HG03103 (cell line): ENCODE data around the gene COL2A1.

ENCODE experiments used
- ATAC-seq: cut with Tn5 transposase; IDR thresholded peaks from one replicate; pipeline ENCODE4 v1.9.1; 2021; ENCODE audit warnings: low read depth; ENCODE audit not compliant: unreplicated experiment

The COL2A1 gene

GRCh38 chr12:47950856-47951468, 53.3 kb downstream of the COL2A1 start:
- ATAC-seq, result no peak

DNA sequence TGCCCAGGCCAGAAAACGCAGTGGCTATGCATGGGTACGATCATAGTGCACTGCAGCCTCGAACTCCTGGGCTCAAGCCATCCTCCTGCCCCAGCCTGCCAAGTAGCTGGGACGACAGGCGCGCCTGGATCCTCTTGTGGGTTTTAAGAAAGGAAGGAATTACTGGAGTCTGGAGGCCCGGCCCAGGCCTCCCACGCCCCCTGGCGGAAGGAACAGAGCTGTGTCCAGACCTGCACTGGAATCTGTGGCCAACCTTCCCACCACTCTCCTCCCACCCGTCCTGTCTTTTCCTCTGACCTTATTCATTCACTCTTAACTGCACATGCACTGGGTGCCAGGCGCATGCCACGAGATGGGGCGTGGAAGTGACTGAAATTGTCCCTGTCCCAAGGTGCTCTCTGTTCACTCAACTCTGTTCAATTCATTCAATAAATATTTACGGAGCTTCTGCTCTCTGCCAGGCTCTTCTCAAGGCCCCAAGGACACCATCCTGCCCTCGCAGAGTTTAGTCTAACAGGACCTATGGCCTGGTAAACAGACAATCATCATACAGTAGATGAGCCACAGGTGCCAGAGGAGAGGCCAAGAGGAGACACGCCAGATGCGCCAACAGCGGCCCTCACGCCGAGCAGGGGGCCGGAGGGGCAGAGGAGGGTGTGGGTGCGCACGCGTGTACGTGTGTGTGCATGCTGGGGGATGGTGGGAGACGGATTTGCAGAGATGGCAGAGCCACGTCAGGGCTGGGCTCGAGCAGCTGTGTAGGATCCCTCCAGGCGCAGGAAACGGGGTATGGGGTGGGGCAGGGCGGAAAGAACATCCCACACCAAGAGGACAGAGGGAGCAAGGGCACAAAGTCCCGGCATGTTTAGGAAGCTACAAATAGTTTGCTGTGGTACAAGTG, 54.6 kb downstream of the COL2A1 start:
- no peak for ATAC-seq

DNA sequence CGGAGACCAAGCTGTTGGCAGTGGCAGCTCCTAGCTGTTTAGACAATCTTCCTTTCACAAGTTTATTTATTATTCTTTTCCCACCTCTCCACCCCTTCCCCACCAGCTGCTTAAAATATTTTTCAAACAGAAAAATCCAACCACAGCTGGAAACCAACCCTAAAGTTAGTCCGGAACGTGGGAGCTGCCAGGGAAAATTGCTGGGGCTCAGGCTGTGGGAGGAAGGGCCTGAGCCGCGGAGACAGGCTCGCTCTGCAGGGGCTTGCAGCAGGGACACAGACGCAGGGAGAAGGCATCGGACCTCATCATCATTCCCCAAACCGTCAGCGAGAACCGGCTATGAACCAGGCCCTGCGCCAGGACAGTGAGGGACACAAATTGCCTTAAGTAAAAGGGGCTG, 56.9 kb downstream of the COL2A1 start:
- no peak for ATAC-seq

DNA sequence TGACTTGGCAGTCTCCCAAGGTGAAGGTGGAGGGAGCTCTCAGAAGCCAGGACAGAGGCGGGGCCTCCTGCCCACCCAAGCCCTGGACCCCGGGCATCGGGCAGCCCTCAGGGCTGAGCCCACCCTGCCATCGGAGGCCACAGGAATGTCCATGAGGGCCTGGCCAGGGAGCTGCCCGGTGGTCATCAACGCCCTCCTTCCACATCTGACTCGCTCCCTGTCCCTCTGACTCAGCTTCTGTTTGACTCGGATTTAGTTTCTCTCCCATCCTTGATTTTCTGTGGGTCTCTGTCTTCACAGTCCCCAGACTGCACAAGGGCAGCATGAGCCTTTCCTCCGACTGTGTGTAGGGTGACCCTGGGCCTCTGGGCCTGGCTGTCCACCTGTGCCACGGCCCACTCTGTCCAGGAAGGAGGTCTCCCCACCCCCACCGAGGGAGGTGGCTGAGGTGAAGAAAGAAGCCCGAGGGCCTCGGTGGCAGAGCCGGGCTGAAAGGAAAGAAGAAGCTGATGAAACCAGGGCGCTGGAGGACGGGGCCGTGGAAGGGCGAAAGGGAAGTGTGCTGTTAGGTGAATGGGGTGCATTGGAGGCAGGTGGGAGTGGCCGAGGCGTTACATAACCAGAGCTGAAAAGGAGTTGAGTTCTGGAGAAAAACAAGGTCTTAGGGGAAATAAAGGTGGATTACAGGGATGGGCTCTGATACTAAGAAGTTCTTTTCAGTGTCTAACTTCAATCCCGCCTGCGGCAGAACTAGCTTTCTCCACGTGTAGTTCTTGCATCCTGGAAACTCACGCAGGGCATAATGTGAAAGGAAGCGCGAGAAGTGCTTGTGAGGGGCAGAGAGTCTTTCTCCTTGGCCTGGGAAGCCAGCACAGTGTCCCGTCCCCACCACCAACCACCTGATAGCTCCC, 57.6 kb downstream of the COL2A1 start:
- no peak for ATAC-seq

DNA sequence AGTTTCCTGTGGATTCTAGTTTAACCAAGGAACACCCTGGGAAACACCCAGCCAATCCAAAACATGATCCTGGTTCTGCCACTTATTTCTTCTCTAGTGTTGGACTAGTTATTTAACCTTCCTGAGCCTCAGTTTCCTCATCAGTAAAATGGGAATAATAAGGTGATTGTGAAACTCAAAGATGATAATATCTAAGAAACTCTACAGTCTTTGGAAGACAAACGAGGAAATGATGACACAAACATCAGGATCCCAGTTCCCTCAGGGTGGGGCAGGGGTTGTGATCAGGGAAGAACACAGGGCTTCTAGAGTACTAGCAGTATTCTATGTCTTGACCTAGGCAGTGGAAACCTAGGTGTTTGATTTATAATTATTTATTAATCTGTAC, 58.9 kb downstream of the COL2A1 start:
- ATAC-seq, result no peak

DNA sequence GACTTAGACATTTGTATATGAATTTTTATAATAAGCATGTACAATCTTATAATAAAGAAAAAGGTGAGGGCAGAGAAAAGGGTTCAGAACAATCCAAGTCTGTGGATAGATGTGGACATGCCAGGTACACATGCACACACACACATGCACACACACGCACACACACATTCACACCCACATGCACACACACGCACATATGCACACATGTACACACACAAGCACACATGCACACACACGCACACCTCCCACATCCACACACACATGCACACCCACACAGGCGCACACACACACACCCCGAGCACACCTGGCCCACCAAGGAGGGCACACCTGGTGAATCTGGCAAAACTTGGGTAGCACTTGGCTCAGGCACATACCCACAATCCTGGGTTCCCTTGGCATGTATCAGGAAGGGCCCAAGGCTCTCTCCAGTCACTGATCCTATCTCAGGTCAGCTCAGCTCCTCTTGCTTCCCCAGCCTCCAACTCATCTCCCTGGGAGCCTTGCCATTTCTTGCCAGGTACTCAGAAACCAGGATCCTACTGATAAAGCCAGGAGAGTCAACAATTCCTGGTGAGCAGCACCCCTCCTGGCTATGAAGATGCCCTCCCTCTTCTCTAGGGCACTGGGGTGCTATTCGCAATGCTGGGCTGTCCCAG, 59.5 kb downstream of the COL2A1 start:
- ATAC-seq, result no peak

DNA sequence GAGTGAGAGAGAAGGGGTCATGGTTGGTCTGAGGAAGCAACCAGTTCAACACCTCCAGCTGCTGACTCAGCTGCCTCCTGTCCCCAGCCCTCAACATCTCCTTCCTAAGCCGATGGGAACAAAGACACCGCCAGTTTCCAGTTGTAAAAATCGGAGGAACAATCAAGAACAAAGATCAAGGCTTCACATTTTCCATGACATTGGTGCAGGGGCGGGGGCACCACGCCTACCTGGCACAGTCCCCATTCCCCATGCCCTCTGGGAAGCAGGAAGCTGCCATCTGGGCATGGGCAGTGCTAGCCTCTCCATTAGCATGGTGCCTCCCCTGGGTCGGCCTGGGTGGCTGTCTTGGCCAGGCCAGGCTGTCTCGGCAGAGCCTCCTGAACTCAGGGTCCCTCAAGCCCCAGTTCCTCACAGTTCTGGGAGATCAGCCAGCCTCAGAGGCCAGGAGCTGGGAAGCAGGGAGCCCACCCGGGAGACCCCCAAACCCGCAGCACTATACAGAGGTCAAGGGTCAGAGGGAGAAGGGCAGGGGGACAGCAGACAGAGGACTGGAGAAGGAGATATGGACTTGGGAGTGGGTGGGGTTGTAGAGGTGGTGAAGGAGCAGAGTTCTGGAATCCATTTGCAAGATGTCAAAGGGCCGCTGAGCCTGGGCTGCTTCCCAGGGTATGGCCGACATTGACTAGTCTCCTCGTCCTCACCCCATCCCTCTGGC, 60.5 kb downstream of the COL2A1 start:
- ATAC-seq, result no peak

DNA sequence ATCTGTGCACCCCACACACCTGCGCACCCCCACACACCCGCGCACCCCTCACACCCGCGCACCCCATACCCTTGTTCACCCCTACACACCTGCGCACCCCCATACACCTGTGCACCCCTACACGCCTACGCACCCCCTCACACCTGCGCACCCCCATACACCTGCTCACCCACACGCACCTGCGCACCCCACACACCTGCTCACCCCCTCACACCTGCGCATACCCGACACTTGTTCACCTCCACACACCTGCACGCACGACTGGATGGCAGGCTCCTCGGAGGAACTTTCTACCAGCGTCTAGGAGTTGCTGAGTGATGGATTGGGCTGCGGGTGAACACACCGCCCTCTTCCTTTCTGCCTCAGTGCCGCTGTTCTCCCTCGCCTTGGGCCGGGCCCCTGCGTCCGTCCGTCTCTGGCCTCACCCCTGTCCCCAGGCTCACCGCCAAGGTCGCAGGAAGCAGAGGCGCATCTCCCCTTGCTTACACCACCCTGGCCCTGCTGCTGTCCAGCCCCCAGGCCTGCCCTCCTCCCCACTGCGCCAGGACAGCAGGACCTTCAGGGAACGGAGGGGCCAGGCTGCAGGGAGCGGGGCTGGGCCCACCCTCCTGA, 61.6 kb downstream of the COL2A1 start:
- ATAC-seq, result no peak

- ATAC-seq, result no peak
These were observed 62.2 kb downstream of the COL2A1 start for GRCh38 chr12:47941871-47942613.

- ATAC-seq, result no peak
These were observed 62.8 kb downstream of the COL2A1 start for GRCh38 chr12:47941475-47941780.

- no peak for ATAC-seq
These were observed 63.4 kb downstream of the COL2A1 start for GRCh38 chr12:47940773-47941474.

- ATAC-seq, result no peak
These were observed 65.2 kb downstream of the COL2A1 start for GRCh38 chr12:47939009-47939601.

DNA sequence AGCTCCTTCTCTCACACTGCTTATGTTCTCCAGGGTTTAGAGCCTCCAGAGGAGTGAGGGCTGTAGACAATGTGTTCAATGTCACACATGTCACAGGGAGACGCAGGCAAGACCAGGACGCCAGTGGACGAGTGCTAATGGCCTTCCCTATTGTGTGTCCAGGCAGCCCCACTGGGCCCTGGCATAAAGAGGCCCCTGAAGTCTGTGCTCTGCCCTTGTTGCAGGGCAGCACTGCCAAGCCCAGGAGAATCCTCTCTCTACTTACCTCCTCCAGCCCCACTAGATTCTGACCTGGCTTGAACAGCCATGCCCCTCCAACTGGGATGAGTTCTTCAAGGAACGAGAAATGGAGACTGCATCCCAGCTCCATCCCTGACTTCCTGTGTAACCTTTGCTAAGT, 65.7 kb downstream of the COL2A1 start:
- ATAC-seq, result no peak

- ATAC-seq, result no peak
These were observed 66.2 kb downstream of the COL2A1 start for GRCh38 chr12:47938093-47938492.

DNA sequence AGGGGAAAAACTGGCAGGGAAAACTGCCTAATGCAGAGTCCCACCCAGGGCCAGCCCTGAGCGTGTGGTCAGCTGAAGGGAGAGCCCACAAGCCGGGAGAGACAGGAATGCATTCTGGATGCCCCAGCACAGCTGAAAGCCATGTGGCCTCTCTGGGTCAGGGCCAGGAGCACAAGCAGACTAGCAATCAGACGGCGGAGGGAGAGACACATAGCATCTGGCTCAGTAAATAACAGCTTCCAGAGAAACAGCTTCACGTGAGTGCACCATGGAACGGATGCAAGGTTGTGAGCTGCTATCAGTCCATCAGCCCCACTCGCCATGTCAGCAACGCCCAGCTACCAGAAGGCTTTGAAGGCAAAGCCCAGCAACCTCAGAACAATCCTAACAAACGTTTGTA, 69.1 kb downstream of the COL2A1 start:
- ATAC-seq, result no peak

DNA sequence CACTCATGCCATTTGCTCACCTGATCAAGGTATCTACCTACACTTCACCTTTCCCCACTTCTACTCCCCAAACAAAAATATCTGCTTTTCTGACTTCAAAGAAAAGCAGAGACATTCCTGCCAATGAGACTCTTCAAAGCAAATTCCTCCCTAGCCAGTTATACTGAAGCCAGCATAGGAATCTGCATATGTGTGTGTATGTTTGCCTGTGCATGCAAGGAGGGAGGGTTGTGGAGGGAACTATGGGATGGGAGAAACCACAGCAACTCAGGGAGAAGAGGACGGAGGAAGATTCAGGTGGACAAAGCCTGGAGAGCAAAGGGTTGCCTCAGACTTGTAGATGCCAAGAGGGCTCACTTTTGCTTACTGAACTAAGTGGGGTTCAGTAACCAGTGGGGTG, 73.1 kb downstream of the COL2A1 start:
- ATAC-seq, result no peak

- ATAC-seq, result no peak
These were observed 73.6 kb downstream of the COL2A1 start for GRCh38 chr12:47930634-47931033.

GRCh38 chr12:47927346-47927745, 76.9 kb downstream of the COL2A1 start:
- ATAC-seq, result no peak
